NT2/D1 (cell line): Measurements from ENCODE around the gene SALL3.

ENCODE experiments used
- DNase-seq: peaks from one replicate; pipeline ENCODE4 v3.0.0-alpha.2; 2011; ENCODE audit warnings: low read depth, low spot score
- H3K27me3 ChIP-seq: 2 replicates; pipeline ENCODE4 v1.6.0; 2011; ENCODE audit warnings: mild to moderate bottlenecking; ENCODE audit not compliant: insufficient read length, insufficient read depth
- H3K36me3 ChIP-seq: 2 replicates; pipeline ENCODE4 v1.6.1; 2011; ENCODE audit warnings: mild to moderate bottlenecking, low read length, mixed read lengths; ENCODE audit not compliant: insufficient read depth, insufficient read length
- H3K4me1 ChIP-seq: 2 replicates; pipeline ENCODE4 v1.5.1; 2011; ENCODE audit not compliant: insufficient read depth, insufficient read length
- H3K4me3 ChIP-seq: 2 replicates; pipeline ENCODE4 v1.5.1; 2011; ENCODE audit warnings: low read depth; ENCODE audit not compliant: insufficient read length
- H3K9ac ChIP-seq: 2 replicates; pipeline ENCODE4 v1.6.0; 2011; ENCODE audit warnings: low read depth; ENCODE audit not compliant: insufficient read length
- H3K9me3 ChIP-seq: 2 replicates; pipeline ENCODE4 v1.5.1; 2011; ENCODE audit warnings: mild to moderate bottlenecking, low read length; ENCODE audit not compliant: insufficient read depth
- SUZ12 ChIP-seq: IDR thresholded peaks from 2 replicates; pipeline ENCODE4 v1.6.1; 2011; ENCODE audit not compliant: insufficient read length, insufficient read depth; ENCODE audit errors: extremely low read depth
- YY1 ChIP-seq: IDR thresholded peaks from 2 replicates; pipeline ENCODE4 v1.6.1; 2011; ENCODE audit not compliant: insufficient read length, insufficient read depth
- ZNF274 ChIP-seq: IDR thresholded peaks from 2 replicates; pipeline ENCODE4 v1.6.1; 2011; ENCODE audit warnings: mild to moderate bottlenecking, low read depth, low read length

The SALL3 gene

GRCh38 chr18:78976765-78977636 is 2.6 kb upstream of the SALL3 start:
- peak overlapping the region; percentile 46 for H3K4me3 ChIP-seq
- H3K9me3 ChIP-seq = no peaks in the 10 kb centered on the region
- TF ChIP-seq ZNF274 (no peak), YY1 (no peak), SUZ12 (no peak)
- DNase-seq = no peak
- peaks cover 13% of the 10 kb centered on the region for H3K4me1 ChIP-seq
- H3K36me3 ChIP-seq = peaks cover 4% of the 10 kb centered on the region
- H3K9ac ChIP-seq = peak overlapping the region; percentile 16
- peaks cover 58% of the 10 kb centered on the region for H3K27me3 ChIP-seq

GRCh38 chr18:78977637-78978348 is 1.8 kb upstream of the SALL3 start:
- no peaks in the 10 kb centered on the region for H3K9me3 ChIP-seq
- H3K4me3 ChIP-seq = peak overlapping the region; percentile 46
- H3K4me1 ChIP-seq = peaks cover 10% of the 10 kb centered on the region
- DNase-seq = no peak
- peaks cover 4% of the 10 kb centered on the region for H3K36me3 ChIP-seq
- TF ChIP-seq SUZ12 (no peak), YY1 (no peak), ZNF274 (no peak)
- H3K9ac ChIP-seq = peak overlapping the region; percentile 70
- H3K27me3 ChIP-seq = peaks cover 50% of the 10 kb centered on the region

GRCh38 chr18:78978349-78979055 is 1.1 kb upstream of the SALL3 start:
- H3K36me3 ChIP-seq = peaks cover 4% of the 10 kb centered on the region
- DNase-seq = no peak
- TF ChIP-seq ZNF274 (no peak), YY1 (no peak), SUZ12 (no peak)
- H3K9me3 ChIP-seq = no peaks in the 10 kb centered on the region
- H3K27me3 ChIP-seq = peaks cover 43% of the 10 kb centered on the region
- peak overlapping the region; percentile 46 for H3K4me3 ChIP-seq
- peak overlapping the region; percentile 70 for H3K9ac ChIP-seq
- H3K4me1 ChIP-seq = peaks cover 6% of the 10 kb centered on the region

GRCh38 chr18:78979056-78979729 is 425 bp upstream of the SALL3 start:
- Histone ChIP-seq H3K36me3 (peaks cover 4% of the 10 kb centered on the region), H3K4me1 (peaks cover 4% of the 10 kb centered on the region), H3K4me3 (peak overlapping the region; percentile 59), H3K9me3 (no peaks in the 10 kb centered on the region), H3K9ac (peak overlapping the region; percentile 70), H3K27me3 (peaks cover 36% of the 10 kb centered on the region)
- no peak for TF ChIP-seq YY1
- no peak for TF ChIP-seq ZNF274
- no peak for TF ChIP-seq SUZ12
- no peak for DNase-seq

- no peak for DNase-seq
- Histone ChIP-seq H3K9me3 (no peaks in the 10 kb centered on the region), H3K4me3 (peak overlapping the region; percentile 84), H3K27me3 (peaks cover 25% of the 10 kb centered on the region), H3K36me3 (peaks cover 8% of the 10 kb centered on the region), H3K4me1 (peaks cover 5% of the 10 kb centered on the region), H3K9ac (peak overlapping the region; percentile 97)
- TF ChIP-seq YY1 (no peak), ZNF274 (no peak), SUZ12 (no peak)
Measured at GRCh38 chr18:78980279-78980771, 707 bp downstream of the SALL3 start.

GRCh38 chr18:78980777-78981380 is 1.3 kb downstream of the SALL3 start:
- H3K4me1 ChIP-seq = peaks cover 6% of the 10 kb centered on the region
- H3K4me3 ChIP-seq = peak overlapping the region; percentile 84
- H3K27me3 ChIP-seq = peaks cover 20% of the 10 kb centered on the region
- no peaks in the 10 kb centered on the region for H3K9me3 ChIP-seq
- TF ChIP-seq SUZ12 = no peak
- no peak for TF ChIP-seq ZNF274
- H3K36me3 ChIP-seq = peaks cover 13% of the 10 kb centered on the region
- no peak for DNase-seq
- H3K9ac ChIP-seq = peak overlapping the region; percentile 97
